ENCODE data around the gene COCH.
"Not testable (repeated sequence)": the region's sequence is repeated elsewhere in the genome, so short reads cannot be mapped to it uniquely, and the experiment has no call there.

The COCH gene

GRCh38 chr14:30896435-30896834 lies 22.1 kb downstream of the COCH start:
- Histone ChIP-seq H3K79me2 (ENCODE audit: control insufficient read depth, insufficient read depth, low read length, unreplicated experiment) (no peaks in the 10 kb centered on the region), H2AFZ (ENCODE audit: low read length, unreplicated experiment) (no peak overlapping the region), H3K27me3 (ENCODE audit: insufficient read depth, low read length) (no peaks in the 10 kb centered on the region), H3K36me3 (ENCODE audit: insufficient read depth, low read length) (peaks cover 17% of the 10 kb centered on the region), H3K4me3 (ENCODE audit: low read depth, low read length) (no peak overlapping the region), H3K4me1 (ENCODE audit: control insufficient read depth, insufficient read depth, low read length, unreplicated experiment) (no peaks in the 10 kb centered on the region), H3K27ac (ENCODE audit: low read depth, low read length) (no peak overlapping the region)

- H3K36me3 ChIP-seq (ENCODE audit: insufficient read depth, low read length), result peaks cover 18% of the 10 kb centered on the region
- H3K4me1 ChIP-seq (ENCODE audit: control insufficient read depth, insufficient read depth, low read length, unreplicated experiment); H3K27ac ChIP-seq (ENCODE audit: low read depth, low read length); H3K27me3 ChIP-seq (ENCODE audit: insufficient read depth, low read length); H3K4me3 ChIP-seq (ENCODE audit: low read depth, low read length); H3K79me2 ChIP-seq (ENCODE audit: control insufficient read depth, insufficient read depth, low read length, unreplicated experiment); H2AFZ ChIP-seq (ENCODE audit: low read length, unreplicated experiment): not testable (repeated sequence)
These were observed 22.8 kb downstream of the COCH start for GRCh38 chr14:30897121-30897520.

GRCh38 chr14:30903285-30904124 lies 29.1 kb downstream of the COCH start:
- H3K4me3 ChIP-seq (ENCODE audit: low read depth, low read length), result no peak overlapping the region
- peaks cover 4% of the 10 kb centered on the region; the same call in 1 of the 2 replicates for H3K36me3 ChIP-seq (ENCODE audit: insufficient read depth, low read length)
- no peaks in the 10 kb centered on the region for H3K79me2 ChIP-seq (ENCODE audit: control insufficient read depth, insufficient read depth, low read length, unreplicated experiment)
- H3K4me1 ChIP-seq (ENCODE audit: control insufficient read depth, insufficient read depth, low read length, unreplicated experiment), result no peaks in the 10 kb centered on the region
- no peak overlapping the region for H3K27ac ChIP-seq (ENCODE audit: low read depth, low read length)
- no peaks in the 10 kb centered on the region for H3K27me3 ChIP-seq (ENCODE audit: insufficient read depth, low read length)
- H2AFZ ChIP-seq (ENCODE audit: low read length, unreplicated experiment), result no peak overlapping the region

GRCh38 chr14:30906752-30907658 lies 32.6 kb downstream of the COCH start:
- no peaks in the 10 kb centered on the region for H3K27me3 ChIP-seq (ENCODE audit: insufficient read depth, low read length)
- H3K4me1 ChIP-seq (ENCODE audit: control insufficient read depth, insufficient read depth, low read length, unreplicated experiment), result no peaks in the 10 kb centered on the region
- H3K36me3 ChIP-seq (ENCODE audit: insufficient read depth, low read length), result peaks cover 11% of the 10 kb centered on the region
- no peak overlapping the region for H3K27ac ChIP-seq (ENCODE audit: low read depth, low read length)
- H3K79me2 ChIP-seq (ENCODE audit: control insufficient read depth, insufficient read depth, low read length, unreplicated experiment), result no peaks in the 10 kb centered on the region
- no peak overlapping the region for H2AFZ ChIP-seq (ENCODE audit: low read length, unreplicated experiment)
- H3K4me3 ChIP-seq (ENCODE audit: low read depth, low read length), result no peak overlapping the region

- no peaks in the 10 kb centered on the region for H3K4me1 ChIP-seq (ENCODE audit: control insufficient read depth, insufficient read depth, low read length, unreplicated experiment)
- H3K79me2 ChIP-seq (ENCODE audit: control insufficient read depth, insufficient read depth, low read length, unreplicated experiment), result no peaks in the 10 kb centered on the region
- H3K36me3 ChIP-seq (ENCODE audit: insufficient read depth, low read length), result peaks cover 8% of the 10 kb centered on the region; the same call in 1 of the 2 replicates
- H2AFZ ChIP-seq (ENCODE audit: low read length, unreplicated experiment), result no peak overlapping the region
- no peak overlapping the region for H3K27ac ChIP-seq (ENCODE audit: low read depth, low read length)
- H3K27me3 ChIP-seq (ENCODE audit: insufficient read depth, low read length), result no peaks in the 10 kb centered on the region
- no peak overlapping the region for H3K4me3 ChIP-seq (ENCODE audit: low read depth, low read length)
These were observed 33.3 kb downstream of the COCH start for GRCh38 chr14:30907659-30908057.

- Histone ChIP-seq H3K36me3 (ENCODE audit: insufficient read depth, low read length) (peaks cover 8% of the 10 kb centered on the region; the same call in 1 of the 2 replicates), H3K27ac (ENCODE audit: low read depth, low read length) (no peak overlapping the region), H3K27me3 (ENCODE audit: insufficient read depth, low read length) (no peaks in the 10 kb centered on the region), H2AFZ (ENCODE audit: low read length, unreplicated experiment) (no peak overlapping the region), H3K4me1 (ENCODE audit: control insufficient read depth, insufficient read depth, low read length, unreplicated experiment) (no peaks in the 10 kb centered on the region), H3K79me2 (ENCODE audit: control insufficient read depth, insufficient read depth, low read length, unreplicated experiment) (no peaks in the 10 kb centered on the region), H3K4me3 (ENCODE audit: low read depth, low read length) (no peak overlapping the region)
These were observed 34.5 kb downstream of the COCH start for GRCh38 chr14:30908826-30909225.

GRCh38 chr14:30914812-30915211 lies 40.5 kb downstream of the COCH start:
- H3K4me3 ChIP-seq (ENCODE audit: low read depth, low read length), result no peak overlapping the region
- H3K79me2 ChIP-seq (ENCODE audit: control insufficient read depth, insufficient read depth, low read length, unreplicated experiment), result no peaks in the 10 kb centered on the region
- no peak overlapping the region for H3K27ac ChIP-seq (ENCODE audit: low read depth, low read length)
- H3K36me3 ChIP-seq (ENCODE audit: insufficient read depth, low read length), result peaks cover 8% of the 10 kb centered on the region
- no peaks in the 10 kb centered on the region for H3K4me1 ChIP-seq (ENCODE audit: control insufficient read depth, insufficient read depth, low read length, unreplicated experiment)
- no peak overlapping the region for H2AFZ ChIP-seq (ENCODE audit: low read length, unreplicated experiment)
- H3K27me3 ChIP-seq (ENCODE audit: insufficient read depth, low read length), result no peaks in the 10 kb centered on the region

- H3K4me1 ChIP-seq (ENCODE audit: control insufficient read depth, insufficient read depth, low read length, unreplicated experiment), result no peaks in the 10 kb centered on the region
- H3K36me3 ChIP-seq (ENCODE audit: insufficient read depth, low read length), result peaks cover 8% of the 10 kb centered on the region
- H3K27ac ChIP-seq (ENCODE audit: low read depth, low read length), result no peak overlapping the region
- no peak overlapping the region for H3K4me3 ChIP-seq (ENCODE audit: low read depth, low read length)
- no peaks in the 10 kb centered on the region for H3K27me3 ChIP-seq (ENCODE audit: insufficient read depth, low read length)
- no peak overlapping the region for H2AFZ ChIP-seq (ENCODE audit: low read length, unreplicated experiment)
- H3K79me2 ChIP-seq (ENCODE audit: control insufficient read depth, insufficient read depth, low read length, unreplicated experiment), result no peaks in the 10 kb centered on the region
These were observed 41.2 kb downstream of the COCH start for GRCh38 chr14:30915596-30915995.

- Histone ChIP-seq H2AFZ (ENCODE audit: low read length, unreplicated experiment) (no peak overlapping the region), H3K4me1 (ENCODE audit: control insufficient read depth, insufficient read depth, low read length, unreplicated experiment) (peaks cover 5% of the 10 kb centered on the region), H3K27me3 (ENCODE audit: insufficient read depth, low read length) (no peaks in the 10 kb centered on the region), H3K79me2 (ENCODE audit: control insufficient read depth, insufficient read depth, low read length, unreplicated experiment) (no peaks in the 10 kb centered on the region), H3K27ac (ENCODE audit: low read depth, low read length) (no peak overlapping the region), H3K36me3 (ENCODE audit: insufficient read depth, low read length) (peaks cover 9% of the 10 kb centered on the region; the same call in 1 of the 2 replicates), H3K4me3 (ENCODE audit: low read depth, low read length) (no peak overlapping the region)
These were observed 46.9 kb downstream of the COCH start for GRCh38 chr14:30921305-30921704.

- Histone ChIP-seq H3K79me2 (ENCODE audit: control insufficient read depth, insufficient read depth, low read length, unreplicated experiment) (no peaks in the 10 kb centered on the region), H2AFZ (ENCODE audit: low read length, unreplicated experiment) (no peak overlapping the region), H3K27ac (ENCODE audit: low read depth, low read length) (no peak overlapping the region), H3K4me1 (ENCODE audit: control insufficient read depth, insufficient read depth, low read length, unreplicated experiment) (peaks cover 5% of the 10 kb centered on the region), H3K4me3 (ENCODE audit: low read depth, low read length) (no peak overlapping the region), H3K36me3 (ENCODE audit: insufficient read depth, low read length) (peaks cover 9% of the 10 kb centered on the region; the same call in 1 of the 2 replicates), H3K27me3 (ENCODE audit: insufficient read depth, low read length) (no peaks in the 10 kb centered on the region)
These were observed 47.4 kb downstream of the COCH start for GRCh38 chr14:30921788-30922187.

Measured in ACC112 (cell line).